ENCODE measurements around the gene TMEM203.

DNA sequence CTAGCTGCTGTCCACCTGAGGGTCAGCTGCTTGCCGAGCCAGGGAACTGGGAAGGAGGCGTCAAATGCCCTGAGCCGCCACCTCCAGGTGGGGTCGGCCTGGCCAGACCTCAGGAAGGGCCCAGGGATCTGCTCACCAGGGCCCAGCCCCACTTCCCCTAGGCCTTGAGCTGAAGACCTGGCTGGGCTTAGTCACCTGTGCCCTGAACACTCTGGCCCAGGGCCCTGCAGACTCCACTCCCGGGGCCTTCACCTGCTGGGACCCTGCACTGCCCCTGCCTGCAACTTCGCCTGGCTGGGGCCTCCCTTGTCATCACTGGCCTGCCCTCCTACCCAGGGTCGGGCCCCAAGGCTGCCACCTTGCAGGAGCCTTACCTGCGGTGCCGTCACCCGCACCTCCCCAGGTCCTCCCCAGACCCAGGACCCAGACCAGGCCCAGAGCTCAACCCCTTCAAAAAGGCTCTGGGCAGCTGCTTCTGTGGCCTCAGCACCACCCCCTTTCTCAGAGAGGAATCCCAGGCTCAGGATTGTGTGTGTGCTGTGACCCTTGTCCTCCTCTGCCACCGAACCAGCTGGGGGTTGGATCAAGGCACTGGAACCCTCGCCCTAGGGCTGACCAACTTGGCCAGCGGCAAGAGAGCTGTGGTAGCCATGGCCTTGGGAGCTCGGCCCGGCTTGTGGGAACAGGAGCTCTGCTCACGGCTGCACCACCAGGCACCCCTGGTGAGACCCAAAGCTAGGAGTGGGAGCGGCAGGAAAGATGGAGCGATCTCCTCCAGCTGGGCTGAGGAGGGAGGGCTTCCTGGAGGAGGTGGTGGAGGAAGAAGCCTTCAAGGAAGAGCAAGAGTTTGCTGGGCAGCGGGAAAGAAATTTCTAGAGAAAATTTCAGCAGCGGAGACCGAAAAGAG is 48.5 kb upstream of the TMEM203 start:
- TF ChIP-seq, protein P1, sequence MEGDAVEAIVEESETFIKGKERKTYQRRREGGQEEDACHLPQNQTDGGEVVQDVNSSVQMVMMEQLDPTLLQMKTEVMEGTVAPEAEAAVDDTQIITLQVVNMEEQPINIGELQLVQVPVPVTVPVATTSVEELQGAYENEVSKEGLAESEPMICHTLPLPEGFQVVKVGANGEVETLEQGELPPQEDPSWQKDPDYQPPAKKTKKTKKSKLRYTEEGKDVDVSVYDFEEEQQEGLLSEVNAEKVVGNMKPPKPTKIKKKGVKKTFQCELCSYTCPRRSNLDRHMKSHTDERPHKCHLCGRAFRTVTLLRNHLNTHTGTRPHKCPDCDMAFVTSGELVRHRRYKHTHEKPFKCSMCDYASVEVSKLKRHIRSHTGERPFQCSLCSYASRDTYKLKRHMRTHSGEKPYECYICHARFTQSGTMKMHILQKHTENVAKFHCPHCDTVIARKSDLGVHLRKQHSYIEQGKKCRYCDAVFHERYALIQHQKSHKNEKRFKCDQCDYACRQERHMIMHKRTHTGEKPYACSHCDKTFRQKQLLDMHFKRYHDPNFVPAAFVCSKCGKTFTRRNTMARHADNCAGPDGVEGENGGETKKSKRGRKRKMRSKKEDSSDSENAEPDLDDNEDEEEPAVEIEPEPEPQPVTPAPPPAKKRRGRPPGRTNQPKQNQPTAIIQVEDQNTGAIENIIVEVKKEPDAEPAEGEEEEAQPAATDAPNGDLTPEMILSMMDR (optimal IDR thresholded peaks at IDR 0.05 in 1 of 3, IDR thresholded peaks at IDR 0.05 in 1 of 3, conservative IDR thresholded peaks at IDR 0.05 in 1 of 3; ENCODE audit: extremely low read depth in 1 of 3, insufficient read depth in 2 of 3, low read length in 3 of 3): no peak
- TF ChIP-seq EZH2 (IDR thresholded peaks at IDR 0.05; ENCODE audit: low read length): no peak

All from keratinocyte (primary cell).